Ovary (tissue), 3 donors: ENCODE measurements around the gene PPP2R5C.

Experiments used
- CTCF ChIP-seq, 3 donors: fragments of 450-650 bp in 2 of 3; fragments of 200-600 bp in 1 of 3; IDR thresholded peaks; one replicate each; pipeline versions ENCODE4 v1.5.1 to v1.8.0; 2016 to 2022; ENCODE audit warnings: antibody characterized with exemption in 3 of 3, mild to moderate bottlenecking in 1 of 3
- EP300 ChIP-seq: sonication (generic); formaldehyde crosslinking; IDR thresholded peaks from one replicate; pipeline ENCODE4 v1.6.1; 2017; ENCODE audit warnings: antibody characterized with exemption
- POLR2A ChIP-seq: fragments of 450-650 bp; IDR thresholded peaks from one replicate; pipeline ENCODE4 v1.6.1; 2017; ENCODE audit warnings: antibody characterized with exemption, mild to moderate bottlenecking, moderate library complexity
- donor health status: DM: no; HTN: no; CAD: no.

- no peak for TF ChIP-seq CTCF (IDR thresholded peaks at IDR 0.05)
- TF ChIP-seq POLR2A = no peak
- TF ChIP-seq EP300 = no peak
Observed at GRCh38 chr14:101948666-101949216, 187.2 kb downstream of the PPP2R5C start.
